AG04450 (cell line): ENCODE data around the gene POP4. TPM values are rescaled to one million over a fixed set of nuclear protein-coding genes. Genes with fewer than 3 reads are reported as not detected.

Source experiments
- CTCF ChIA-PET: fragments of 300-600, 350-600 bp; formaldehyde crosslinking; extraction: SDS; loops from one replicate; lab custom pipeline; 2022; ENCODE audit warnings: antibody characterized with exemption, inconsistent platforms; lab: Charles Lee
- POLR2A ChIA-PET: fragments of 350-600 bp; formaldehyde crosslinking; extraction: SDS; loops from one replicate; lab custom pipeline; 2021; ENCODE audit warnings: antibody characterized with exemption, inconsistent platforms; lab: Yijun Ruan, JAX
- DNase-seq: peaks from one replicate; pipeline ENCODE4 v3.0.0-alpha.2; 2011; ENCODE audit warnings: low read depth, low spot score
- H3K27ac ChIP-seq: one replicate; pipeline ENCODE4 v1.5.1; 2012; ENCODE audit warnings: low read depth, low read length, control low read depth
- H3K27me3 ChIP-seq: one replicate; pipeline ENCODE4 v1.6.0; 2012; ENCODE audit warnings: low read length; ENCODE audit not compliant: control insufficient read depth, insufficient read depth
- H3K4me3 ChIP-seq: 2 replicates; pipeline ENCODE4 v1.5.1; 2011; ENCODE audit warnings: mild to moderate bottlenecking, low read depth, low read length, control low read depth
- H3K9me3 ChIP-seq: 2 replicates; pipeline ENCODE4 v1.5.1; 2012; ENCODE audit warnings: low read length; ENCODE audit not compliant: control insufficient read depth, insufficient read depth
- CTCF ChIP-seq: IDR thresholded peaks from 2 replicates; pipeline ENCODE4 v1.5.1; 2011; ENCODE audit warnings: low read depth, low read length, control low read depth, inconsistent platforms
- polyA plus RNA-seq: library from polyadenylated mRNA; depleted of rRNA; stranded (reverse); fragments of >200 nt; gene quantifications from 2 replicates; pipeline ENCODE4 v1.2.3, GENCODE V29; 2011

POP4 gene
- polyA plus RNA-seq, 1 experiment = 87.4 TPM

- Histone ChIP-seq H3K27me3 (peaks cover 9% of the 10 kb centered on the region), H3K4me3 (no peak overlapping the region), H3K9me3 (no peaks in the 10 kb centered on the region), H3K27ac (no peak overlapping the region)
- TF ChIP-seq CTCF = no peak
- ChIA-PET CTCF (interaction anchor here (0.7 to 2.3 kb wide), 2 partner anchors 12 to 119 kb away, joined by 3 to 11 read pairs; no protein-coding TSS in a partner anchor), POLR2A (interaction anchor here (1.5 kb wide), 1 partner anchor 8 kb away, joined by 3 read pairs; the partner anchor contains the start of gene POP4)
- DNase-seq = no peak
Observed at GRCh38 chr19:29598036-29598435, 8.0 kb upstream of the POP4 start.

- H3K9me3 ChIP-seq = no peaks in the 10 kb centered on the region
- H3K27me3 ChIP-seq = peaks cover 9% of the 10 kb centered on the region
- H3K27ac ChIP-seq = no peak overlapping the region
- no peak overlapping the region for H3K4me3 ChIP-seq
- no peak for DNase-seq
- POLR2A ChIA-PET = interaction anchor here (1.5 kb wide), 1 partner anchor 8 kb away, joined by 3 read pairs; the partner anchor contains the start of gene POP4
- TF ChIP-seq CTCF = no peak
- CTCF ChIA-PET = interaction anchor here (0.6 to 2.3 kb wide), 5 partner anchors 12 to 1539 kb away, joined by 3 to 11 read pairs (median 3); no protein-coding TSS in a partner anchor
Observed at GRCh38 chr19:29598496-29598895, 7.6 kb upstream of the POP4 start.

GRCh38 chr19:29603308-29603707 is 2.8 kb upstream of the POP4 start:
- Histone ChIP-seq H3K4me3 (no peak overlapping the region), H3K27me3 (peaks cover 2% of the 10 kb centered on the region), H3K27ac (no peak overlapping the region), H3K9me3 (no peaks in the 10 kb centered on the region)
- ChIA-PET CTCF (interaction anchor here (2.2 kb wide), 1 partner anchor 113 kb away, joined by 12 read pairs; no protein-coding TSS in a partner anchor), POLR2A (no interaction called here)
- TF ChIP-seq CTCF = no peak
- DNase-seq = no peak

GRCh38 chr19:29606420-29606747 is 301 bp downstream of the POP4 start:
- TF ChIP-seq CTCF = no peak
- ChIA-PET POLR2A (interaction anchor here (0.6 to 1.9 kb wide), 11 partner anchors 9 to 124 kb away, joined by 3 to 17 read pairs (median 4); partner anchors contain the start of genes C19orf12 and PLEKHF1), CTCF (interaction anchor here (0.8 to 16.2 kb wide), 5 partner anchors 84 to 153 kb away, joined by 3 to 550 read pairs (median 7); partner anchors contain the start of gene C19orf12)
- DNase-seq = no peak
- H3K27ac ChIP-seq = no peak overlapping the region
- H3K4me3 ChIP-seq = peak overlapping the region; percentile 97
- H3K27me3 ChIP-seq = no peaks in the 10 kb centered on the region
- H3K9me3 ChIP-seq = no peaks in the 10 kb centered on the region

- Histone ChIP-seq H3K27ac (no peak overlapping the region), H3K9me3 (no peaks in the 10 kb centered on the region), H3K4me3 (no peak overlapping the region), H3K27me3 (no peaks in the 10 kb centered on the region)
- POLR2A ChIA-PET = interaction anchor here (1.1 kb wide), 1 partner anchor 105 kb away, joined by 4 read pairs; the partner anchor contains the start of gene C19orf12
- CTCF ChIA-PET = interaction anchor here (1.0 to 16.2 kb wide), 25 partner anchors 9 to 337 kb away, joined by 3 to 550 read pairs (median 11); partner anchors contain the start of gene C19orf12
- DNase-seq = no peak
- no peak for TF ChIP-seq CTCF
Observed at GRCh38 chr19:29609636-29610035, 3.6 kb downstream of the POP4 start.
